HepG2 (cell line): ENCODE results near the gene ZNF507. TPM values are rescaled to one million over a fixed set of nuclear protein-coding genes. Genes with fewer than 3 reads are reported as not detected.

ENCODE experiments used
- AHR ChIP-seq: IDR thresholded peaks from 2 replicates; pipeline ENCODE4 v1.6.1; 2018; ENCODE audit warnings: missing genetic modification reagents, missing compliant biosample characterization
- CBX5 ChIP-seq: sonication (generic); formaldehyde crosslinking; IDR thresholded peaks from 2 replicates; pipeline ENCODE4 v1.4.0; 2020; ENCODE audit warnings: missing genetic modification reagents, borderline replicate concordance
- ELF1 ChIP-seq: sonication (generic); formaldehyde crosslinking; IDR thresholded peaks from 2 replicates; pipeline ENCODE4 v1.4.0; 2020; ENCODE audit warnings: missing genetic modification reagents
- FOXK2 ChIP-seq: fragments of 450-650 bp; IDR thresholded peaks from 2 replicates; pipeline ENCODE4 v1.6.1; 2016
- GATA4 ChIP-seq: sonication (generic); IDR thresholded peaks from 2 replicates; pipeline ENCODE4 v1.6.1; 2016; ENCODE audit warnings: antibody characterized with exemption, low read depth, borderline replicate concordance
- GTF2F1 ChIP-seq: fragments of 150-350 bp; IDR thresholded peaks from 2 replicates; pipeline ENCODE4 v1.6.1; 2014; ENCODE audit warnings: low read length
- MTA1 ChIP-seq: sonication (generic); formaldehyde crosslinking; IDR thresholded peaks from 2 replicates; pipeline ENCODE4 v1.4.0; 2020; ENCODE audit warnings: missing genetic modification reagents, mild to moderate bottlenecking, borderline replicate concordance
- MZF1 ChIP-seq: sonication (generic); formaldehyde crosslinking; IDR thresholded peaks from 2 replicates; pipeline ENCODE4 v1.8.1; 2023; ENCODE audit warnings: mild to moderate bottlenecking, missing genetic modification reagents, borderline replicate concordance
- POLR2AphosphoS5 ChIP-seq: IDR thresholded peaks from 2 replicates; pipeline ENCODE4 v1.6.1; 2012; ENCODE audit warnings: low read depth, low read length
- SMARCC2 ChIP-seq: fragments of 450-650 bp; IDR thresholded peaks from 2 replicates; pipeline ENCODE4 v1.6.1; 2017; ENCODE audit warnings: antibody characterized with exemption, mild to moderate bottlenecking
- TMF1 ChIP-seq: sonication (generic); formaldehyde crosslinking; IDR thresholded peaks from 2 replicates; pipeline ENCODE4 v1.8.1; 2022; ENCODE audit warnings: low read depth, missing genetic modification reagents
- ZBTB42 ChIP-seq: sonication (generic); formaldehyde crosslinking; IDR thresholded peaks from 2 replicates; pipeline ENCODE4 v1.5.0; 2020; ENCODE audit warnings: mild to moderate bottlenecking, missing genetic modification reagents
- ZKSCAN8 ChIP-seq: IDR thresholded peaks from 2 replicates; pipeline ENCODE4 v1.6.1; 2016; ENCODE audit warnings: borderline replicate concordance, missing genetic modification reagents, missing compliant biosample characterization
- ZNF12 ChIP-seq: sonication (generic); formaldehyde crosslinking; IDR thresholded peaks from 2 replicates; pipeline ENCODE4 v1.5.0; 2020; ENCODE audit warnings: missing genetic modification reagents
- ZNF430 ChIP-seq: sonication (generic); formaldehyde crosslinking; IDR thresholded peaks from 2 replicates; pipeline ENCODE4 v1.9.0; 2021; ENCODE audit warnings: mild to moderate bottlenecking, missing genetic modification reagents
- ZNF777 ChIP-seq: sonication (generic); formaldehyde crosslinking; IDR thresholded peaks from 2 replicates; pipeline ENCODE4 v1.4.0; 2020; ENCODE audit warnings: missing genetic modification reagents
- ZNF788 ChIP-seq: sonication (generic); formaldehyde crosslinking; IDR thresholded peaks from 2 replicates; pipeline ENCODE4 v1.5.0; 2020; ENCODE audit warnings: mild to moderate bottlenecking, missing genetic modification reagents, borderline replicate concordance
- ZSCAN12 ChIP-seq: sonication (generic); formaldehyde crosslinking; IDR thresholded peaks from 2 replicates; pipeline ENCODE4 v1.9.0; 2021; ENCODE audit warnings: mild to moderate bottlenecking, missing genetic modification reagents
- ZSCAN25 ChIP-seq: sonication (generic); formaldehyde crosslinking; IDR thresholded peaks from 2 replicates; pipeline ENCODE4 v1.8.0; 2022; ENCODE audit warnings: mild to moderate bottlenecking, missing genetic modification reagents
- ZSCAN31 ChIP-seq: sonication (generic); formaldehyde crosslinking; IDR thresholded peaks from 2 replicates; pipeline ENCODE4 v1.5.0; 2020; ENCODE audit warnings: low read depth, mild to moderate bottlenecking, missing genetic modification reagents
- polyA plus RNA-seq, 8 experiments: library from polyadenylated mRNA; depleted of rRNA in 3 of 8; stranded (reverse) in 7 of 8; unstranded in 1 of 8; fragments of >200 nt; fragmentation: Illumina TruSeq in 4 of 8; extraction: Trizol in 4 of 8; gene quantifications; 2 replicates each; pipeline versions ENCODE4 v1.2.1 to v1.2.3, GENCODE V29; 2011 to 2016; ENCODE audit warnings: low read depth in 4 of 8, missing spikeins in 1 of 8, mixed read lengths in 1 of 8; ENCODE audit not compliant: insufficient read depth in 1 of 8
- total RNA-seq, 5 experiments: library from RNA; depleted of rRNA; stranded (reverse); fragments of >200 nt; fragmentation: Illumina TruSeq; extraction: Trizol; gene quantifications; 2 replicates each; pipeline ENCODE4 v1.2.3, GENCODE V29; 2016; ENCODE audit warnings: low read depth in 1 of 5
- TF ChIP-seq, protein P1 (sequence below): sonication (generic); formaldehyde crosslinking; IDR thresholded peaks from 2 replicates; pipeline ENCODE4 v1.5.0; 2020; ENCODE audit warnings: mild to moderate bottlenecking, missing genetic modification reagents, borderline replicate concordance
- TF ChIP-seq, protein P2 (sequence below): sonication (generic); formaldehyde crosslinking; IDR thresholded peaks from 2 replicates; pipeline ENCODE4 v1.9.0; 2022; ENCODE audit warnings: missing genetic modification reagents, mild to moderate bottlenecking, borderline replicate concordance
- TF ChIP-seq, protein P3 (sequence below): sonication (generic); formaldehyde crosslinking; conservative IDR thresholded peaks from 2 replicates; pipeline ENCODE4 v1.8.0; 2022; ENCODE audit warnings: low read depth, missing genetic modification reagents
- TF ChIP-seq, protein P4 (sequence below): sonication (generic); formaldehyde crosslinking; IDR thresholded peaks from 2 replicates; pipeline ENCODE4 v1.4.0; 2020; ENCODE audit warnings: missing genetic modification reagents, borderline replicate concordance

The ZNF507 gene
- total and polyA plus RNA-seq, 2 of the 13 experiments (the other 11 are each of a cell fraction or from before 2014, with no cell fraction given), result 7.3 to 10.9 TPM

DNA sequence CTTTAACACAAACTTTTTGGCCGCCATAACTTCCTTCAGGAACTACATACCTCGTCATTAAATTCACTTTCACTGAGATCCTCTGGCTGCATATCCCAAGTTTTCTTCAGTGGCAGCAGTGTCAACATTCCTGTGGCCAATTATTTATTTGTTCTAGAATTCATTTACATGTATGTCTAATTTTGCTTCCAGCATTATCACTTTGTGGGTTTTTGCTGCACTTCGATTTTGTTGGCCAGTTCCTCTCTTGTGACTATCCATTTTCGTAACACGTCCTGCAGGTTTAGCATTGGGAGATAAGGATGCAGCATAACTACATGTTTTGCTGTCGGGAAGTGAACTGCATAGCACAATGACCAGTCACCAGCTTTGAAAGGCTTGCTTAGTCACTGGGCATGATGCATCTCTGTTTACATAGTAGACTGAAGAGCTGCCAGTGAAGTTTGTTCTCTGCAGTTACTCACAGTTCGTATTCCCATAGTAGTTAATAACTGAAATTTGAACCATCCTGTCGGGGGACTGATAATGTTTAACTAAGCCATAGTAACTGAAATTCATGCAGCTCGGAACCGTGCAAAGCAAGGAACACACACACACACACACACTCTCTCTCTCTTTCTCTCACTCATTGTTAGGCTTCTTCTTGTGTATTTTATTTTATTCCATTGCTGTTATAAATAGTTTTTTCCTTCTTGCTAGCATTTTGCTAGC lies 28.3 kb downstream of the ZNF507 start (continued):
- TF ChIP-seq FOXK2, result peak; percentile 83
- TF ChIP-seq ZSCAN12 (CRISPR knock-in tag), result no peak
- TF ChIP-seq MZF1 (CRISPR knock-in tag), result no peak
- TF ChIP-seq GATA4, result peak; percentile 76; the same call in 1 of the 2 replicates
- TF ChIP-seq, protein P1, sequence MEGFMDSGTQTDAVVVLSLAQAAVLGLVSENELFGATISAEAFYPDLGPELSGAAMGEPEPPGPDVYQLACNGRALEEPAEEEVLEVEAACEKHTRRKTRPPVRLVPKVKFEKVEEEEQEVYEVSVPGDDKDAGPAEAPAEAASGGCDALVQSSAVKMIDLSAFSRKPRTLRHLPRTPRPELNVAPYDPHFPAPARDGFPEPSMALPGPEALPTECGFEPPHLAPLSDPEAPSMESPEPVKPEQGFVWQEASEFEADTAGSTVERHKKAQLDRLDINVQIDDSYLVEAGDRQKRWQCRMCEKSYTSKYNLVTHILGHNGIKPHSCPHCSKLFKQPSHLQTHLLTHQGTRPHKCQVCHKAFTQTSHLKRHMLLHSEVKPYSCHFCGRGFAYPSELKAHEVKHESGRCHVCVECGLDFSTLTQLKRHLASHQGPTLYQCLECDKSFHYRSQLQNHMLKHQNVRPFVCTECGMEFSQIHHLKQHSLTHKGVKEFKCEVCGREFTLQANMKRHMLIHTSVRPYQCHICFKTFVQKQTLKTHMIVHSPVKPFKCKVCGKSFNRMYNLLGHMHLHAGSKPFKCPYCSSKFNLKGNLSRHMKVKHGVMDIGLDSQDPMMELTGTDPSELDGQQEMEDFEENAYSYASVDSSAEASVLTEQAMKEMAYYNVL, result no peak; the same call in 1 of the 2 replicates
- TF ChIP-seq ZBTB42 (CRISPR knock-in tag), result no peak
- TF ChIP-seq, protein P2, sequence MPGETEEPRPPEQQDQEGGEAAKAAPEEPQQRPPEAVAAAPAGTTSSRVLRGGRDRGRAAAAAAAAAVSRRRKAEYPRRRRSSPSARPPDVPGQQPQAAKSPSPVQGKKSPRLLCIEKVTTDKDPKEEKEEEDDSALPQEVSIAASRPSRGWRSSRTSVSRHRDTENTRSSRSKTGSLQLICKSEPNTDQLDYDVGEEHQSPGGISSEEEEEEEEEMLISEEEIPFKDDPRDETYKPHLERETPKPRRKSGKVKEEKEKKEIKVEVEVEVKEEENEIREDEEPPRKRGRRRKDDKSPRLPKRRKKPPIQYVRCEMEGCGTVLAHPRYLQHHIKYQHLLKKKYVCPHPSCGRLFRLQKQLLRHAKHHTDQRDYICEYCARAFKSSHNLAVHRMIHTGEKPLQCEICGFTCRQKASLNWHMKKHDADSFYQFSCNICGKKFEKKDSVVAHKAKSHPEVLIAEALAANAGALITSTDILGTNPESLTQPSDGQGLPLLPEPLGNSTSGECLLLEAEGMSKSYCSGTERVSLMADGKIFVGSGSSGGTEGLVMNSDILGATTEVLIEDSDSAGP (CRISPR knock-in tag), result no peak; the same call in 1 of the 2 replicates
- peak; percentile 62; the same call in 1 of the 2 replicates for TF ChIP-seq ZKSCAN8 (CRISPR knock-in tag)
- TF ChIP-seq ELF1 (CRISPR knock-in tag), result no peak
- TF ChIP-seq ZSCAN31 (CRISPR knock-in tag), result no peak
- peak; percentile 75 for TF ChIP-seq ZNF12
- peak; percentile 35; the same call in 1 of the 2 replicates for TF ChIP-seq ZNF430 (CRISPR knock-in tag)
- TF ChIP-seq, protein P3, sequence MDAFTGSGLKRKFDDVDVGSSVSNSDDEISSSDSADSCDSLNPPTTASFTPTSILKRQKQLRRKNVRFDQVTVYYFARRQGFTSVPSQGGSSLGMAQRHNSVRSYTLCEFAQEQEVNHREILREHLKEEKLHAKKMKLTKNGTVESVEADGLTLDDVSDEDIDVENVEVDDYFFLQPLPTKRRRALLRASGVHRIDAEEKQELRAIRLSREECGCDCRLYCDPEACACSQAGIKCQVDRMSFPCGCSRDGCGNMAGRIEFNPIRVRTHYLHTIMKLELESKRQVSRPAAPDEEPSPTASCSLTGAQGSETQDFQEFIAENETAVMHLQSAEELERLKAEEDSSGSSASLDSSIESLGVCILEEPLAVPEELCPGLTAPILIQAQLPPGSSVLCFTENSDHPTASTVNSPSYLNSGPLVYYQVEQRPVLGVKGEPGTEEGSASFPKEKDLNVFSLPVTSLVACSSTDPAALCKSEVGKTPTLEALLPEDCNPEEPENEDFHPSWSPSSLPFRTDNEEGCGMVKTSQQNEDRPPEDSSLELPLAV (CRISPR knock-in tag), result no peak
- TF ChIP-seq TMF1 (CRISPR knock-in tag), result no peak
- no peak for TF ChIP-seq AHR (CRISPR knock-in tag)
- no peak for TF ChIP-seq MTA1 (CRISPR knock-in tag)
- TF ChIP-seq ZNF788 (CRISPR knock-in tag), result no peak; the same call in 1 of the 2 replicates
- TF ChIP-seq ZNF777 (CRISPR knock-in tag), result no peak
- TF ChIP-seq SMARCC2, result no peak
- TF ChIP-seq GTF2F1, result 0 out of 2 replicates have a peak, but pooled peaks have one; percentile 29
- no peak for TF ChIP-seq ZSCAN25 (CRISPR knock-in tag)
- peak; percentile 59; the same call in 1 of the 2 replicates for TF ChIP-seq CBX5 (CRISPR knock-in tag)
- TF ChIP-seq, protein P4, sequence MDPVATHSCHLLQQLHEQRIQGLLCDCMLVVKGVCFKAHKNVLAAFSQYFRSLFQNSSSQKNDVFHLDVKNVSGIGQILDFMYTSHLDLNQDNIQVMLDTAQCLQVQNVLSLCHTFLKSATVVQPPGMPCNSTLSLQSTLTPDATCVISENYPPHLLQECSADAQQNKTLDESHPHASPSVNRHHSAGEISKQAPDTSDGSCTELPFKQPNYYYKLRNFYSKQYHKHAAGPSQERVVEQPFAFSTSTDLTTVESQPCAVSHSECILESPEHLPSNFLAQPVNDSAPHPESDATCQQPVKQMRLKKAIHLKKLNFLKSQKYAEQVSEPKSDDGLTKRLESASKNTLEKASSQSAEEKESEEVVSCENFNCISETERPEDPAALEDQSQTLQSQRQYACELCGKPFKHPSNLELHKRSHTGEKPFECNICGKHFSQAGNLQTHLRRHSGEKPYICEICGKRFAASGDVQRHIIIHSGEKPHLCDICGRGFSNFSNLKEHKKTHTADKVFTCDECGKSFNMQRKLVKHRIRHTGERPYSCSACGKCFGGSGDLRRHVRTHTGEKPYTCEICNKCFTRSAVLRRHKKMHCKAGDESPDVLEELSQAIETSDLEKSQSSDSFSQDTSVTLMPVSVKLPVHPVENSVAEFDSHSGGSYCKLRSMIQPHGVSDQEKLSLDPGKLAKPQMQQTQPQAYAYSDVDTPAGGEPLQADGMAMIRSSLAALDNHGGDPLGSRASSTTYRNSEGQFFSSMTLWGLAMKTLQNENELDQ (CRISPR knock-in tag), result no peak
- TF ChIP-seq POLR2AphosphoS5, result peak; percentile 38; the same call in 1 of the 2 replicates
